H9 (cell line): ENCODE data around the gene VENTX. TPM values are rescaled to one million over a fixed set of nuclear protein-coding genes. Genes with fewer than 3 reads are reported as not detected.

Experiments
- DNase-seq: peaks from one replicate; pipeline ENCODE4 v3.0.0-alpha.2; 2017
- H2AFZ ChIP-seq: one replicate; pipeline ENCODE4 v1.6.1; 2013; ENCODE audit warnings: mild to moderate bottlenecking, low read length, control low read depth, moderate library complexity
- H2AK5ac ChIP-seq: 2 replicates; pipeline ENCODE4 v1.6.1; 2013; ENCODE audit warnings: low read length, control low read depth, mixed read lengths; ENCODE audit not compliant: insufficient read length
- H2BK120ac ChIP-seq: one replicate; pipeline ENCODE4 v1.6.1; 2013; ENCODE audit warnings: low read depth, mild to moderate bottlenecking, low read length, control low read depth, inconsistent platforms; ENCODE audit not compliant: poor library complexity, severe bottlenecking
- H2BK12ac ChIP-seq: 2 replicates; pipeline ENCODE4 v1.6.1; 2013; ENCODE audit warnings: low read length, control low read depth, mixed read lengths, low read depth; ENCODE audit not compliant: insufficient read length
- H2BK15ac ChIP-seq: 2 replicates; pipeline ENCODE4 v1.6.1; 2013; ENCODE audit warnings: low read depth, low read length, control low read depth
- H2BK20ac ChIP-seq: one replicate; pipeline ENCODE4 v1.6.1; 2013; ENCODE audit warnings: low read depth, mild to moderate bottlenecking, low read length, control low read depth, inconsistent platforms; ENCODE audit not compliant: poor library complexity, severe bottlenecking
- H2BK5ac ChIP-seq: 2 replicates; pipeline ENCODE4 v1.6.1; 2013; ENCODE audit warnings: low read length, control low read depth, mixed read lengths; ENCODE audit not compliant: insufficient read length
- H3K14ac ChIP-seq: 2 replicates; pipeline ENCODE4 v1.6.1; 2013; ENCODE audit warnings: low read length, control low read depth; ENCODE audit not compliant: insufficient read depth
- H3K18ac ChIP-seq: 2 replicates; pipeline ENCODE4 v1.6.1; 2013; ENCODE audit warnings: low read depth, mild to moderate bottlenecking, mixed read lengths, low read length, control low read depth; ENCODE audit not compliant: insufficient read length
- H3K23ac ChIP-seq: 2 replicates; pipeline ENCODE4 v1.6.1; 2013; ENCODE audit warnings: low read length, control low read depth, mixed read lengths, low read depth; ENCODE audit not compliant: insufficient read length
- H3K23me2 ChIP-seq: 2 replicates; pipeline ENCODE4 v1.6.1; 2013; ENCODE audit warnings: low read depth, mild to moderate bottlenecking, mixed read lengths, low read length, control low read depth; ENCODE audit not compliant: insufficient read length, poor library complexity, severe bottlenecking
- H3K27ac ChIP-seq: 2 replicates; pipeline ENCODE4 v1.5.1; 2013; ENCODE audit warnings: low read length, control low read depth, mixed read lengths, low read depth; ENCODE audit not compliant: insufficient read length
- H3K27me3 ChIP-seq: 2 replicates; pipeline ENCODE4 v1.6.1; 2013; ENCODE audit warnings: low read length, control low read depth, inconsistent platforms; ENCODE audit not compliant: insufficient read depth
- H3K4ac ChIP-seq: 2 replicates; pipeline ENCODE4 v1.6.1; 2013; ENCODE audit warnings: low read depth, mild to moderate bottlenecking, control low read depth, inconsistent platforms, low read length, moderate library complexity
- H3K4me1 ChIP-seq: 2 replicates; pipeline ENCODE4 v1.6.1; 2013; ENCODE audit warnings: low read length, control low read depth, inconsistent platforms; ENCODE audit not compliant: insufficient read depth
- H3K4me2 ChIP-seq: 2 replicates; pipeline ENCODE4 v1.6.1; 2013; ENCODE audit warnings: low read length, control low read depth, mixed read lengths; ENCODE audit not compliant: insufficient read length, insufficient read depth
- H3K56ac ChIP-seq: 2 replicates; pipeline ENCODE4 v1.6.1; 2013; ENCODE audit warnings: low read depth, mild to moderate bottlenecking, mixed read lengths, low read length, control low read depth; ENCODE audit not compliant: insufficient read length
- H3K79me1 ChIP-seq: 2 replicates; pipeline ENCODE4 v1.6.1; 2013; ENCODE audit warnings: low read depth, mild to moderate bottlenecking, moderate library complexity, low read length, control low read depth, inconsistent platforms; ENCODE audit not compliant: insufficient read depth, poor library complexity, severe bottlenecking
- H3K79me2 ChIP-seq: 2 replicates; pipeline ENCODE4 v1.6.1; 2013; ENCODE audit warnings: low read length, control low read depth, inconsistent platforms; ENCODE audit not compliant: insufficient read depth
- H3K9ac ChIP-seq: 2 replicates; pipeline ENCODE4 v1.6.1; 2013; ENCODE audit warnings: low read length, control low read depth, mixed read lengths; ENCODE audit not compliant: insufficient read length; ENCODE audit errors: extremely low read depth
- H3K9me3 ChIP-seq: one replicate; pipeline ENCODE4 v1.6.1; 2013; ENCODE audit warnings: low read depth, low read length, inconsistent platforms; ENCODE audit not compliant: control insufficient read depth
- H3T11ph ChIP-seq: one replicate; pipeline ENCODE4 v1.6.1; 2013; ENCODE audit warnings: mild to moderate bottlenecking, low read length, control low read depth, inconsistent platforms
- H4K20me1 ChIP-seq: one replicate; pipeline ENCODE4 v1.6.1; 2013; ENCODE audit not compliant: control insufficient read depth, insufficient read length, insufficient read depth
- H4K5ac ChIP-seq: 2 replicates; pipeline ENCODE4 v1.6.1; 2013; ENCODE audit warnings: low read depth, mild to moderate bottlenecking, mixed read lengths, low read length, control low read depth; ENCODE audit not compliant: insufficient read length
- H4K8ac ChIP-seq: replicated peaks from 2 replicates; pipeline ENCODE4 v1.6.1; 2013; ENCODE audit warnings: low read length, control low read depth, mixed read lengths, low read depth; ENCODE audit not compliant: insufficient read length
- H4K91ac ChIP-seq: 2 replicates; pipeline ENCODE4 v1.6.1; 2013; ENCODE audit warnings: low read depth, mild to moderate bottlenecking, moderate library complexity, mixed read lengths, low read length, control low read depth; ENCODE audit not compliant: insufficient read length
- H3K27ac Mint-ChIP-seq, 3 experiments: 2 replicates in 2 of 3; 3 replicates in 1 of 3; pipeline ENCODE4 v1.8.0; 2020 to 2021; ENCODE audit warnings: mixed read lengths in 3 of 3, mild to moderate bottlenecking in 1 of 3, moderate library complexity in 1 of 3
- H3K27me3 Mint-ChIP-seq: 2 replicates; pipeline ENCODE4 v1.8.0; 2021; ENCODE audit warnings: low read depth, mild to moderate bottlenecking, moderate library complexity, mixed read lengths
- H3K36me3 Mint-ChIP-seq, 3 experiments: 2 replicates in 2 of 3; 3 replicates in 1 of 3; pipeline ENCODE4 v1.8.0; 2020 to 2021; ENCODE audit warnings: low read depth in 3 of 3, mixed read lengths in 3 of 3; ENCODE audit not compliant: insufficient read depth in 1 of 3
- H3K4me1 Mint-ChIP-seq, 2 experiments: 2 replicates each; pipeline ENCODE4 v1.8.0; 2020; ENCODE audit warnings: mixed read lengths in 2 of 2
- H3K4me3 Mint-ChIP-seq, 2 experiments: 2 replicates in 1 of 2; 3 replicates in 1 of 2; pipeline ENCODE4 v1.8.0; 2020 to 2021; ENCODE audit warnings: mild to moderate bottlenecking in 2 of 2, mixed read lengths in 2 of 2, moderate library complexity in 1 of 2
- H3K9me3 Mint-ChIP-seq, 2 experiments: 2 replicates in 1 of 2; 3 replicates in 1 of 2; pipeline ENCODE4 v1.8.0; 2020; ENCODE audit warnings: mild to moderate bottlenecking in 2 of 2, mixed read lengths in 2 of 2, moderate library complexity in 1 of 2
- CTCF ChIP-seq: fragments of 200-600 bp; sonication (generic); conservative IDR thresholded peaks from 3 replicates; pipeline ENCODE4 v1.8.0; 2021; ENCODE audit warnings: antibody characterized with exemption, mild to moderate bottlenecking
- WGBS: extraction: QIAGEN DNeasy Blood & Tissue Kit; methylation state at CpG from one replicate; pipeline ENCODE4 v1.1.7; 2013; ENCODE audit warnings: missing lambda C conversion rate, low lambda C conversion rate, mixed read lengths; ENCODE audit not compliant: insufficient read length; ENCODE audit errors: extremely low coverage; 5-methylcytosine and 5-hydroxymethylcytosine counted together
- total RNA-seq: library from RNA; stranded (reverse); gene quantifications from 2 replicates; pipeline ENCODE4 v1.2.1, GENCODE V29; 2021

The VENTX gene
- total RNA-seq, 1 experiment from 2014 or later = 10.9 TPM

GRCh38 chr10:133199992-133200611 lies 37.6 kb upstream of the VENTX start:
- H2AK5ac ChIP-seq = no peak overlapping the region
- DNase-seq = no peak
- no peak overlapping the region for H3T11ph ChIP-seq
- no peaks in the 10 kb centered on the region for H3K27me3 ChIP-seq
- no peak overlapping the region for H3K27ac ChIP-seq
- H3K4me2 ChIP-seq = no peak overlapping the region
- H3K14ac ChIP-seq = no peak overlapping the region; the same call in 1 of the 2 replicates
- H3K9ac ChIP-seq = no peak overlapping the region
- no peak overlapping the region for H2AFZ ChIP-seq
- Mint-ChIP-seq H3K9me3 (no peaks in the 10 kb centered on the region), H3K4me3 (no peak overlapping the region), H3K36me3 (peaks cover 1 to 5% (median 2%) of the 10 kb centered on the region in 3 experiments; a peak in 3 of 7 replicates), H3K4me1 (0 out of 4 replicates have a peak, but pooled peaks cover 0 to 2% of the 10 kb centered on the region in 2 experiments), H3K27me3 (no peaks in the 10 kb centered on the region; the same call in 1 of the 2 replicates), H3K27ac (no peak overlapping the region)
- no peaks in the 10 kb centered on the region for H3K79me1 ChIP-seq
- no peaks in the 10 kb centered on the region for H4K20me1 ChIP-seq
- H3K23me2 ChIP-seq = no peaks in the 10 kb centered on the region
- H4K5ac ChIP-seq = no peak overlapping the region
- H2BK120ac ChIP-seq = no peak overlapping the region
- WGBS = no CpG with 5 or more reads among the region's 38 CpGs
- no peak overlapping the region for H3K23ac ChIP-seq
- no peak overlapping the region for H4K91ac ChIP-seq
- no peak for TF ChIP-seq CTCF
- H3K4ac ChIP-seq = no peak overlapping the region
- no peak overlapping the region for H2BK20ac ChIP-seq
- no peak overlapping the region for H3K56ac ChIP-seq
- no peak overlapping the region for H3K18ac ChIP-seq
- no peaks in the 10 kb centered on the region for H3K79me2 ChIP-seq
- no peaks in the 10 kb centered on the region for H3K4me1 ChIP-seq
- H2BK15ac ChIP-seq = no peak overlapping the region
- H3K9me3 ChIP-seq = no peaks in the 10 kb centered on the region
- H2BK12ac ChIP-seq = no peak overlapping the region
- H2BK5ac ChIP-seq = no peak overlapping the region
- H4K8ac ChIP-seq = no peak overlapping the region
